Memory B cell (primary cell): ENCODE measurements around the gene ZNF19.
"Not testable (repeated sequence)": the region's sequence is repeated elsewhere in the genome, so short reads cannot be mapped to it uniquely, and the experiment has no call there.

Experiments
- ATAC-seq: fragments of 150-1000 bp; cut with Tn5 transposase; 2 replicates; pipeline ENCODE4 v1.10.0; 2021; ENCODE audit warnings: low read depth, mild to moderate bottlenecking, moderate library complexity
- DNase-seq, 2 donors: peaks; one replicate each; pipeline ENCODE4 v3.0.0; 2022; ENCODE audit warnings: low spot score in 2 of 2
- H3K27ac Mint-ChIP-seq: one replicate; pipeline ENCODE4 v1.8.0; 2022; ENCODE audit warnings: mild to moderate bottlenecking, moderate library complexity, mixed read lengths
- H3K27me3 Mint-ChIP-seq: one replicate; pipeline ENCODE4 v1.8.0; 2022; ENCODE audit warnings: mixed read lengths
- H3K36me3 Mint-ChIP-seq: one replicate; pipeline ENCODE4 v1.8.0; 2022; ENCODE audit warnings: mild to moderate bottlenecking, mixed read lengths
- H3K4me1 Mint-ChIP-seq: one replicate; pipeline ENCODE4 v1.8.0; 2022; ENCODE audit warnings: mixed read lengths
- H3K4me3 Mint-ChIP-seq: one replicate; pipeline ENCODE4 v1.8.0; 2022; ENCODE audit warnings: mild to moderate bottlenecking, moderate library complexity, mixed read lengths
- H3K9me3 Mint-ChIP-seq: one replicate; pipeline ENCODE4 v1.8.0; 2022; ENCODE audit warnings: mixed read lengths

Gene ZNF19

GRCh38 chr16:71504051-71504450 lies 14.9 kb upstream of the ZNF19 start:
- not testable (repeated sequence) for DNase-seq, H3K36me3 Mint-ChIP-seq, ATAC-seq, H3K27ac Mint-ChIP-seq, H3K4me1 Mint-ChIP-seq, H3K9me3 Mint-ChIP-seq, H3K4me3 Mint-ChIP-seq
- peaks cover 13% of the 10 kb centered on the region for H3K27me3 Mint-ChIP-seq

DNA sequence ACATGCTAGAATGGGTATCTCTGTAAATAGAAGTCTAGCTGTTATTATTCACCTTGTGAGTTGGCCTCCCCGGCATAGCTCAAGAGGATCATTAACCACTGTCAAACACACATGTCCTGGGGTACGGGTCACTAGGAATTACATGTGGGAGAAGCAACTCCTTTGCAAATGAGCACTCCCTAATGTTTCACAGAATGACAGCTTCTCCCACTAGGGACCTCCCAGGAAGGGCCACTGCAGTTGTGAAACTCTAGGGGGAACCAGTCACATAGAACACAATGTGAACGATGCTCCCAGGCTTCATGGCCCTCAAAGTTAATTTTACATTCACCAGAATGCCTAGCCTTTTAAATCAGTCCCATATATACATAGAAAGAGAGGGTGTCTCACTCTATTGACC lies 12.4 kb upstream of the ZNF19 start:
- no peaks in the 10 kb centered on the region for H3K9me3 Mint-ChIP-seq
- H3K27ac Mint-ChIP-seq = no peak overlapping the region
- H3K27me3 Mint-ChIP-seq = peaks cover 15% of the 10 kb centered on the region
- ATAC-seq (no peak), DNase-seq (no peak)
- no peaks in the 10 kb centered on the region for H3K4me1 Mint-ChIP-seq
- H3K36me3 Mint-ChIP-seq = peaks cover 2% of the 10 kb centered on the region
- H3K4me3 Mint-ChIP-seq = no peak overlapping the region

- no peak overlapping the region for H3K27ac Mint-ChIP-seq
- H3K27me3 Mint-ChIP-seq = peaks cover 15% of the 10 kb centered on the region
- peaks cover 2% of the 10 kb centered on the region for H3K36me3 Mint-ChIP-seq
- H3K4me3 Mint-ChIP-seq = no peak overlapping the region
- H3K4me1 Mint-ChIP-seq = no peaks in the 10 kb centered on the region
- DNase-seq (no peak), ATAC-seq (no peak)
- H3K9me3 Mint-ChIP-seq = no peaks in the 10 kb centered on the region
Measured at GRCh38 chr16:71500964-71501363, 11.8 kb upstream of the ZNF19 start.

GRCh38 chr16:71499775-71500364 lies 10.7 kb upstream of the ZNF19 start:
- Mint-ChIP-seq H3K36me3 (peaks cover 2% of the 10 kb centered on the region), H3K9me3 (no peaks in the 10 kb centered on the region), H3K27me3 (peaks cover 15% of the 10 kb centered on the region), H3K4me3 (no peak overlapping the region), H3K4me1 (no peaks in the 10 kb centered on the region), H3K27ac (no peak overlapping the region)
- DNase-seq (peak; percentile 58 to 62), ATAC-seq (peak; percentile 83)

DNA sequence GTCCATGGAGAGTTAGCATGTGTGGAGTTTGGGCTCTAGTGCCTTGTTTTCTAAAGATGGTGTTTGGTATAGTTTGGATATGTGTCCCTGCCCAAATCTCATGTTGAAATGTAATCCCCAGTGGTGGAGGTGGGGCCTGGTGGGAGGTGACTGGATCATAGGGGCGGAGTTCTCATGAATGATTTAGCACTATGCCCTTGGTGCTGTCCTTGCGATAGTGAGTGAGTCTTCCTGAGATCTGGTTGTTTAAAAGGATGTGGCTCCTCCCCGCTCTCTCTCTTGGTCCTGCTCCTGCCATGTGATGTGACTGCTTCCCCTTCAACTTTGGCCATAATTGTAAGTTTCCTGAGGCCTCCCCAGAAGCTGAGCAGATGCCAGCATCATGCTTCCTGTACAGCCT lies 8.9 kb upstream of the ZNF19 start:
- ATAC-seq = no peak
- no peaks in the 10 kb centered on the region for H3K4me1 Mint-ChIP-seq
- H3K27ac Mint-ChIP-seq = no peak overlapping the region
- no peak for DNase-seq
- peaks cover 2% of the 10 kb centered on the region for H3K36me3 Mint-ChIP-seq
- H3K4me3 Mint-ChIP-seq = no peak overlapping the region
- no peaks in the 10 kb centered on the region for H3K9me3 Mint-ChIP-seq
- peaks cover 11% of the 10 kb centered on the region for H3K27me3 Mint-ChIP-seq

GRCh38 chr16:71493213-71493612 lies 4.1 kb upstream of the ZNF19 start:
- no peak overlapping the region for H3K27ac Mint-ChIP-seq
- no peaks in the 10 kb centered on the region for H3K9me3 Mint-ChIP-seq
- no peak for DNase-seq
- H3K4me3 Mint-ChIP-seq = no peak overlapping the region
- no peak for ATAC-seq
- no peaks in the 10 kb centered on the region for H3K36me3 Mint-ChIP-seq
- H3K4me1 Mint-ChIP-seq = no peaks in the 10 kb centered on the region
- H3K27me3 Mint-ChIP-seq = peaks cover 4% of the 10 kb centered on the region

- no peak for DNase-seq
- peak overlapping the region; percentile 39 for H3K27ac Mint-ChIP-seq
- peaks cover 2% of the 10 kb centered on the region for H3K27me3 Mint-ChIP-seq
- no peaks in the 10 kb centered on the region for H3K36me3 Mint-ChIP-seq
- no peak for ATAC-seq
- no peak overlapping the region for H3K4me3 Mint-ChIP-seq
- H3K4me1 Mint-ChIP-seq = no peaks in the 10 kb centered on the region
- no peaks in the 10 kb centered on the region for H3K9me3 Mint-ChIP-seq
Measured at GRCh38 chr16:71492786-71493185, 3.7 kb upstream of the ZNF19 start.

DNA sequence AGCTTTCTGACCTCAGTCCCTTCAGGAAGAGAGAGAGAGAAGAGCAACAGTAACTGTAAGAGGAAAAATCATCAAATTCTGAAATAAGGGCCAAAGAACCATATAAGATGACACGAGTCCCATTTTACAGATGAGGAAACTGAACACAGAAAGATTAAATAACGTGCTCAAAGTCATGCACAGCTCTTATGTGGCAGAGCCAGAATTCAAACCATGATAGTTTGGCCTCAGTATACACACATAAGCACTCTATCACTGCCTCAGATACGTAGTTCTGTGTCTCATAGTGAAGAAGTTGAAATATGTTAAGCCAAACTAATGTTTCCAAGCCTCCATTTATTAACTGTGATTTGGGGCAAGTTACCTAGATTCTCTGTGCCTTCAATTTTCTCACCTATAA lies 1.9 kb upstream of the ZNF19 start:
- H3K9me3 Mint-ChIP-seq = no peaks in the 10 kb centered on the region
- H3K27me3 Mint-ChIP-seq = peaks cover 1% of the 10 kb centered on the region
- H3K4me3 Mint-ChIP-seq = no peak overlapping the region
- H3K4me1 Mint-ChIP-seq = no peaks in the 10 kb centered on the region
- no peaks in the 10 kb centered on the region for H3K36me3 Mint-ChIP-seq
- ATAC-seq (no peak), DNase-seq (no peak)
- H3K27ac Mint-ChIP-seq = no peak overlapping the region

DNA sequence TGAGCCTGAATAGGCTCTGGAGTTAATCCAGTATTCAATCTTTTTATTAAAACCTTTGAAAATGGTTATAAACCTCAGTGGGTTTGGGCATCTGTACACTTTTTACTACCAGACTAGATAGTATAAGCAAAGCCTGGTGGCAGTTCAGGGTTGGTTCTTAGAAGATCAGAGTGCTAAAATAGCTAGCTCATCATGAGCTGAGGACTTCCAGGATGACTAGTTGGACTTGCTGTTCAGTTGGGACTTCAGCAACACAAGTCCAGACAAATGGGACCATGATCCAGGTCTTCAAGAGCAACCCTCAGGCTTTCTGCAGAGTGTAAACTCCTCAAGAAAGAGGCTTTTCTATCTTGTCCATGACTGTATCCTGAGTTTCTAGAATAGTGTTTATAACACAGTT lies 1.2 kb upstream of the ZNF19 start:
- Mint-ChIP-seq H3K27ac (no peak overlapping the region), H3K4me3 (no peak overlapping the region), H3K4me1 (peaks cover 3% of the 10 kb centered on the region), H3K9me3 (no peaks in the 10 kb centered on the region), H3K27me3 (peaks cover 1% of the 10 kb centered on the region), H3K36me3 (no peaks in the 10 kb centered on the region)
- DNase-seq = no peak
- ATAC-seq = no peak

GRCh38 chr16:71484006-71484893 lies 4.9 kb downstream of the ZNF19 start:
- peak; percentile 78 to 84 for DNase-seq
- Mint-ChIP-seq H3K27ac (peak overlapping the region; percentile 96), H3K4me3 (peak overlapping the region; percentile 87), H3K9me3 (no peaks in the 10 kb centered on the region), H3K4me1 (peaks cover 19% of the 10 kb centered on the region), H3K27me3 (no peaks in the 10 kb centered on the region), H3K36me3 (peaks cover 2% of the 10 kb centered on the region)
- peak; percentile 80 for ATAC-seq

DNA sequence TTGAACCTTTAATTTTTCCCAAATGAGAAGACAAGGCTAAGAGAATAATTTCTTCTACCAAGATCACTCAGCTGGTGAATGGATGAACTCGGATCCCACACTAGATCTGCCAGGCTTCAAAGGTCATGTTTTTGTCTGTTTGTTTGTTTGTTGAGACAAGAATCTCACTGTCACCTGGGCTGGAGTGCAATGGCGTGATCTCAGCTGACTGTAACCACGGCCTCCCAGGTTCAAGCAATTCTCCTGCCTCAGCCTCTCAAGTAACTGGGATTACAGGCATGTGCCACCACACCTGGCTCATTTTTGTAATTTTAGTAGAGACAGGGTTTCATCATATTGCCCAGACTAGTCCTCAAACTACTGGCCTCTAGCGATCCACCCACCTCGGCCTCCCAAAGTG lies 6.6 kb downstream of the ZNF19 start:
- H3K27ac Mint-ChIP-seq = peak overlapping the region; percentile 96
- no peaks in the 10 kb centered on the region for H3K27me3 Mint-ChIP-seq
- no peak overlapping the region for H3K4me3 Mint-ChIP-seq
- DNase-seq = no peak
- H3K9me3 Mint-ChIP-seq = no peaks in the 10 kb centered on the region
- no peak for ATAC-seq
- H3K36me3 Mint-ChIP-seq = peaks cover 10% of the 10 kb centered on the region
- H3K4me1 Mint-ChIP-seq = peaks cover 19% of the 10 kb centered on the region

DNA sequence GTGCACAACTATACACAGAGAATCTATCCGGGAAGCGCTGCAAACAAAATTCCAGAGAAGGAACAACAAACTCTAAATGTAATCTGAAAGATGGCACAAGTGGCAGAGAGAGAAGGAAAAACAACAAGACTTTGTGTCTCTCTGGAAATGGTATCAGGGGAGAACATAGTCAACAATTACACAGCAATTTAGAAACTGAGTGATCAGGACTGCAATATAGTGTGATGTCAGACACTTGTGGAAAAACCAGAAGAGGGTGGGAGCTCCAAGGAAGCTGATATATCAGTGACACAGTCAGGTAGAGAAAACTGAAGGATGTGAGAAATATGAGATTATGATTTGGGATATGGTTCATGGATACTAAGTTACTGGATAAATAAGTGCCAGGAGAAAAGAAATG lies 8.2 kb downstream of the ZNF19 start:
- Mint-ChIP-seq H3K36me3 (peaks cover 23% of the 10 kb centered on the region), H3K4me1 (peaks cover 19% of the 10 kb centered on the region), H3K9me3 (no peaks in the 10 kb centered on the region), H3K27ac (peak overlapping the region; percentile 96), H3K4me3 (no peak overlapping the region), H3K27me3 (no peaks in the 10 kb centered on the region)
- no peak for DNase-seq
- no peak for ATAC-seq

DNA sequence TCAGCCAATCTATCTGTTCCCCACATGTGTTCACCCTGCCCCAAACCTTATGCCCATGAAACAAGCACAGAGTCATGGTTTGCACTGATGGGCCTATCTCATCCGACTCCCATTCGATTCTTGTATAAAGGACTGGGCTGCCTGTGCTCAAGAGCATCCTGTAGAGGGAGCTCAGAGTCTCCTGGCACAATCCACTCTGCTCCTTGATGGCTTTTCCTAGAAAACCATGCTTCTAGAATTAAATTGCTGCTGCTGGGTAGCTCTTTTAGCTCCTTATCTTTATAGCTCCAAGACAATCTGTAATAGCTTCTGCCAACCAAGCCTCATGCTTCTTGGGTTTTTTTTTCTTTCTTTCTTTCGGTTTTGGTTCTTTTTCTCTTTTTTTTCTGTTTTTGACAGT lies 9.7 kb downstream of the ZNF19 start:
- no peak overlapping the region for H3K27ac Mint-ChIP-seq
- ATAC-seq (no peak), DNase-seq (no peak)

DNA sequence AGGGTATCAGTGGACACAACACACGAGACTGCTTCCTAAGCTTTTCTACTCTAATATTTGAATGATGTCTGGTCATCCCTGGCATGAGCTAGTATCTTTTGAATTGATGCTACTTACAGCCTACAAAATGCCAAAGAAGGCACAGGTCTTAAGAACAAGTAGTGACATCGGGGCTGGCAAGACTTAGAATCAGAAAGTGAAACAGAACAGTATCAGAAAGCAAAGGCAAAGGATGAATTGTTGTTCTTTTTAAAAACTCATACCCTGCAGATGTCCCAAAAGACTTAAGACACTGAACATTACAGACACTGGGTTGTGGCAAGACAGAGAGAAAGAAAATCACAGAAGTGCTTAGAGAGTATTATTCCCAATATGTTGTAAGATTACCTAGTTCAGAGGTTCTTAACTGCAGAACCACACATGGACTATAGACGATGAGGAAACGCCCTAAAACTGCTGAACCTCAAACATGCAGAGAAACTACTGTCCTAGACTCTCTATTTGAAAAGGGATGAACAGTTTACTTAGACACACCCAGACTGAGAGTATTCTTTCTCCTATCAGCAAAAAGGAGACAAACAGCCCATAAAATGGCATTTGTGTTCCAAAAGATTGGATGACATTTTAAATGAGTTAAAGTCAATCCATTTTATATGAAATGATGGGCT lies 12.5 kb downstream of the ZNF19 start:
- DNase-seq (no peak), ATAC-seq (no peak)
- no peak overlapping the region for H3K4me3 Mint-ChIP-seq
- peaks cover under 1% of the 10 kb centered on the region for H3K4me1 Mint-ChIP-seq
- peaks cover 45% of the 10 kb centered on the region for H3K36me3 Mint-ChIP-seq
- peak overlapping the region; percentile 23 for H3K27ac Mint-ChIP-seq
- H3K27me3 Mint-ChIP-seq = no peaks in the 10 kb centered on the region
- no peaks in the 10 kb centered on the region for H3K9me3 Mint-ChIP-seq

More for the DNA sequence above, 9.7 kb downstream of the ZNF19 start:
- H3K4me1 Mint-ChIP-seq = peaks cover 12% of the 10 kb centered on the region
- no peaks in the 10 kb centered on the region for H3K27me3 Mint-ChIP-seq
- H3K36me3 Mint-ChIP-seq = peaks cover 36% of the 10 kb centered on the region
- H3K9me3 Mint-ChIP-seq = no peaks in the 10 kb centered on the region
- no peak overlapping the region for H3K4me3 Mint-ChIP-seq
